Myocyte (in vitro differentiated cells): Measurements from ENCODE around the gene UBE2E1. TPM values are rescaled to one million over a fixed set of nuclear protein-coding genes. Genes with fewer than 3 reads are reported as not detected.
"Not testable (repeated sequence)": the region's sequence is repeated elsewhere in the genome, so short reads cannot be mapped to it uniquely, and the experiment has no call there.

Experiments
- DNase-seq: peaks from one replicate; pipeline ENCODE4 v3.0.0-alpha.2; 2012; ENCODE audit warnings: low read depth
- total RNA-seq: library from RNA; depleted of rRNA; stranded (reverse); fragments of >200 nt; gene quantifications from 2 replicates; pipeline ENCODE4 v1.2.3, GENCODE V29; 2014

UBE2E1 gene
- total RNA-seq, 1 donor from 2014 or later = 90.8 TPM

- no peak for DNase-seq
Observed at GRCh38 chr3:23843869-23844268, 38.1 kb downstream of the UBE2E1 start.

- no peak for DNase-seq
Observed at GRCh38 chr3:23845326-23846216, 39.8 kb downstream of the UBE2E1 start.

- not testable (repeated sequence) for DNase-seq
Observed at GRCh38 chr3:23849462-23849861, 43.7 kb downstream of the UBE2E1 start.

GRCh38 chr3:23856286-23856685 is 50.5 kb downstream of the UBE2E1 start:
- peak; percentile 21 for DNase-seq

- peak; percentile 73 for DNase-seq
Observed at GRCh38 chr3:23859012-23859743, 53.4 kb downstream of the UBE2E1 start.

GRCh38 chr3:23859839-23860382 is 54.2 kb downstream of the UBE2E1 start:
- DNase-seq = no peak

- no peak for DNase-seq
Observed at GRCh38 chr3:23861689-23862088, 55.9 kb downstream of the UBE2E1 start.

GRCh38 chr3:23863060-23863459 is 57.3 kb downstream of the UBE2E1 start:
- DNase-seq = no peak

- DNase-seq = peak; percentile 17
Observed at GRCh38 chr3:23864931-23865330, 59.2 kb downstream of the UBE2E1 start.

- no peak for DNase-seq
Observed at GRCh38 chr3:23865595-23866396, 60.0 kb downstream of the UBE2E1 start.

- no peak for DNase-seq
Observed at GRCh38 chr3:23867400-23867799, 61.6 kb downstream of the UBE2E1 start.

GRCh38 chr3:23867838-23868237 is 62.1 kb downstream of the UBE2E1 start:
- DNase-seq = no peak

- DNase-seq = no peak
Observed at GRCh38 chr3:23869977-23870662, 64.4 kb downstream of the UBE2E1 start.

- not testable (repeated sequence) for DNase-seq
Observed at GRCh38 chr3:23870663-23871043, 64.9 kb downstream of the UBE2E1 start.

GRCh38 chr3:23871361-23871760 is 65.6 kb downstream of the UBE2E1 start:
- not testable (repeated sequence) for DNase-seq

GRCh38 chr3:23872330-23872729 is 66.6 kb downstream of the UBE2E1 start:
- no peak for DNase-seq

GRCh38 chr3:23873941-23874340 is 68.2 kb downstream of the UBE2E1 start:
- peak; percentile 19 for DNase-seq

- DNase-seq = peak; percentile 31
Observed at GRCh38 chr3:23874359-23875112, 68.8 kb downstream of the UBE2E1 start.

GRCh38 chr3:23875113-23875725 is 69.5 kb downstream of the UBE2E1 start:
- no peak for DNase-seq
